Right lobe of liver (tissue), 6 donors: Measurements from ENCODE around the gene MLIP. TPM values are rescaled to one million over a fixed set of nuclear protein-coding genes. Genes with fewer than 3 reads are reported as not detected.

ENCODE experiments used
- ATAC-seq, 4 donors: fragments of 200-7000 bp; cut with Tn5 transposase; one replicate each; pipeline ENCODE4 v1.9.1; 2020; ENCODE audit warnings: mild to moderate bottlenecking in 4 of 4, moderate library complexity in 4 of 4
- DNase-seq, 3 donors: peaks; one replicate each; pipeline ENCODE4 v3.0.0-alpha.2; 2020
- H3K27ac ChIP-seq, 3 donors: fragments of 200-600 bp; one replicate each; pipeline ENCODE4 v1.8.0; 2022
- H3K27me3 ChIP-seq, 2 donors: fragments of 200-600 bp; one replicate each; pipeline ENCODE4 v1.8.0; 2022
- H3K36me3 ChIP-seq, 4 donors: fragments of 200-600 bp; sonication (generic) in 1 of 4; one replicate each; pipeline versions ENCODE4 v1.5.1 to v1.8.0; 2017 to 2022; ENCODE audit warnings: control low read depth in 1 of 4
- H3K4me1 ChIP-seq, 4 donors: fragments of 200-600 bp; sonication (generic) in 1 of 4; one replicate each; pipeline versions ENCODE4 v1.5.1 to v1.8.0; 2017 to 2022; ENCODE audit warnings: control low read depth in 1 of 4
- H3K4me3 ChIP-seq, 3 donors: fragments of 200-600 bp; one replicate each; pipeline ENCODE4 v1.8.0; 2022
- H3K9me3 ChIP-seq, 4 donors: fragments of 200-600 bp; sonication (generic) in 1 of 4; one replicate each; pipeline versions ENCODE4 v1.5.1 to v1.8.0; 2017 to 2022; ENCODE audit warnings: control low read depth in 1 of 4
- POLR2A ChIP-seq: fragments of 450-650 bp; IDR thresholded peaks from one replicate; pipeline ENCODE4 v1.6.1; 2017; ENCODE audit warnings: antibody characterized with exemption, mild to moderate bottlenecking
- WGBS: methylation state at CpG from one replicate; pipeline ENCODE4 v1.1.6; 2018; ENCODE audit warnings: low coverage, low lambda C conversion rate; ENCODE audit not compliant: insufficient coverage; ENCODE audit errors: missing lambda C conversion rate; 5-methylcytosine and 5-hydroxymethylcytosine counted together
- intact Hi-C, 2 donors: fragments of 100-400 bp; cut with DNase I; formaldehyde crosslinking; loops; one replicate each; pipeline versions ENCODE4 v1.11.2 to v1.14.1; 2022
- total RNA-seq, 6 experiments: library from RNA; depleted of rRNA in 2 of 6; stranded (reverse); fragments of >200 nt in 2 of 6; fragmentation: NEBNext Ultra II Directional in 3 of 6; extraction: Animal tissue kit (Norgen Biotek cat#: 25700) in 3 of 6; gene quantifications; one replicate each; pipeline versions ENCODE4 v1.1.0 to v1.2.4, GENCODE V29; 2016 to 2023
- TF ChIP-seq, protein P1 (sequence below), 4 donors: fragments of 200-600 bp in 3 of 4; fragments of 450-650 bp in 1 of 4; IDR thresholded peaks; one replicate each; pipeline versions ENCODE4 v1.5.1 to v1.8.0; 2016 to 2022; ENCODE audit warnings: antibody characterized with exemption in 4 of 4, mild to moderate bottlenecking in 2 of 4
- donor health status: DM: no; HTN: yes; CAD: no.
- donor health status: DM: no; HTN: no; CAD: no.
- donor health status: DM: no; HTN: no; CAD: no.
- donor health status: DM: no; HTN: yes; CAD: no.
- donor health status: DM: no; HTN: yes; CAD: no.

MLIP gene
- total RNA-seq, 6 experiments from 2014 or later: 20.2 to 64.6 (median 24.4) TPM

DNA sequence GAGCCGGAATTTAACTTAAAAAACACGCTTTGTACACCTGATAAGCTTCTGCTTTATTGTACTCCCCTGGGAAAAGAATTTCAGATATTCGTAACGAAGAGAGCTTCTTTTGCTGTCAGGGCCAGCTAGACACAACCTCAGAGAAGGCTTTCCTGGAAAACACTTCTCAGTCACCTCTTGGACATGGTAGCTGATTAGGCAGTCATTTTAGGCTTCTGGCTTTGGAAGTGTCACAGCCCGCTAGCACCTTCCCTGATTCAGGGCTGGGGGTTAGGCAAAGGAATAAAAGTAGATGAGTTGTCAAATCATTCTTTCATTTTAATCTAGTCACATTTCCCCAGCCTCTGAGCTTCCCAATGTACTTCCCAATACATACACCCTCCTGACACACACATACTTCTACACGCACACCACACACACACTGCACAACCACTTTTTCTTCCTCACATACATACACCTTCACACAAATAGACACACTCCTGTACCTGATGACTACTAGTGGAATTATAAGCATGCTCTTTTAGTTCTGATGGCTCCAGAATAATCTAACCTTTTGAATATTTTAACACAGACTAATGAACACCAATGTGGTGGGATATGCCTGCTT, 162.1 kb downstream of the MLIP start:
- intact Hi-C loops: no loop called here
- no peak overlapping the region for H3K27ac ChIP-seq
- no peaks in the 10 kb centered on the region for H3K4me1 ChIP-seq
- no peaks in the 10 kb centered on the region for H3K36me3 ChIP-seq
- H3K27me3 ChIP-seq: no peaks in the 10 kb centered on the region
- no peaks in the 10 kb centered on the region for H3K9me3 ChIP-seq
- TF ChIP-seq, protein P1, sequence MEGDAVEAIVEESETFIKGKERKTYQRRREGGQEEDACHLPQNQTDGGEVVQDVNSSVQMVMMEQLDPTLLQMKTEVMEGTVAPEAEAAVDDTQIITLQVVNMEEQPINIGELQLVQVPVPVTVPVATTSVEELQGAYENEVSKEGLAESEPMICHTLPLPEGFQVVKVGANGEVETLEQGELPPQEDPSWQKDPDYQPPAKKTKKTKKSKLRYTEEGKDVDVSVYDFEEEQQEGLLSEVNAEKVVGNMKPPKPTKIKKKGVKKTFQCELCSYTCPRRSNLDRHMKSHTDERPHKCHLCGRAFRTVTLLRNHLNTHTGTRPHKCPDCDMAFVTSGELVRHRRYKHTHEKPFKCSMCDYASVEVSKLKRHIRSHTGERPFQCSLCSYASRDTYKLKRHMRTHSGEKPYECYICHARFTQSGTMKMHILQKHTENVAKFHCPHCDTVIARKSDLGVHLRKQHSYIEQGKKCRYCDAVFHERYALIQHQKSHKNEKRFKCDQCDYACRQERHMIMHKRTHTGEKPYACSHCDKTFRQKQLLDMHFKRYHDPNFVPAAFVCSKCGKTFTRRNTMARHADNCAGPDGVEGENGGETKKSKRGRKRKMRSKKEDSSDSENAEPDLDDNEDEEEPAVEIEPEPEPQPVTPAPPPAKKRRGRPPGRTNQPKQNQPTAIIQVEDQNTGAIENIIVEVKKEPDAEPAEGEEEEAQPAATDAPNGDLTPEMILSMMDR (IDR thresholded peaks at IDR 0.05): no peak
- TF ChIP-seq POLR2A: no peak
- no peak for ATAC-seq
- H3K4me3 ChIP-seq: no peak overlapping the region
- WGBS: 77% methylated on average over 5 of the region's 6 CpGs
- DNase-seq: no peak

DNA sequence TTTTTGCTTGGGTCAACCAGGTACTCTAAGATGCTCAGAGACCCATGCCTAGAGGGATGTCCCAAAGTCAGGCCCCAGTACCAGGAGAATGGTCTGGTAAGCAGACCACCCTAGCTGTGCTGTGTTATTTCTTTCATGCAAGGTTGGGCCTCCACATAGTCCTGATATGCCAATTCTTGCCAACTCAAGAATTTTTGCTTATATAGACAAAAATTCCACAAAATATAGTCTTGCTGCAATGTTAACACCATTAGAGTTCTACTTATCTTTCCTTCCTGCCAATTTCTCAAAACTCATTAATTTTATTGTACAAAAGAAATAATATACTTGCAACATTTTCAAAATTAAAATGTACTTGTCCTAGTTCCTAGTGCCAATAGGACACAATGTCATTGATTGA, 163.1 kb downstream of the MLIP start:
- H3K4me1 ChIP-seq: no peaks in the 10 kb centered on the region
- no peaks in the 10 kb centered on the region for H3K36me3 ChIP-seq
- H3K27me3 ChIP-seq: no peaks in the 10 kb centered on the region
- TF ChIP-seq, protein P1 (IDR thresholded peaks at IDR 0.05): no peak
- TF ChIP-seq POLR2A: no peak
- no peak for DNase-seq
- no peak overlapping the region for H3K27ac ChIP-seq
- ATAC-seq: no peak
- no peak overlapping the region for H3K4me3 ChIP-seq
- H3K9me3 ChIP-seq: no peaks in the 10 kb centered on the region
- intact Hi-C loops: no loop called here

DNA sequence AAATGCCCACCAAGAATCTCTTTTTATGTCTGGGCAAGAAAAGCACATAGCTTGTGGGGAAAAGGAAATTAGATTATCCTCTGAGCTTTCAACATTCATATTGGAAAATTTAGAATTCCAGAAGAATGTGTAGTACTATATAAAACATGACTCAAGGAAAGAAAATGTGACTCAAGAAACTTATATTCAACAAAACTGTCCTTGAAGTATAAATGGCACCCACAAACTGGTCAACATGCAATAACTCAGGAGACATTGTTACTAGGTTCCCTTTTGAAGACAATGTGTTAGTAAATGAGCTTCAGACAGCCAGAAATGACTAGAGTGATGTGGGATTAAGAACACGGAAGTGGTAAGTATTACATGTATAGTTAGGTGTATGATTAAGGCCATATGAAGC, 170.9 kb downstream of the MLIP start:
- Histone ChIP-seq H3K27me3 (no peaks in the 10 kb centered on the region), H3K9me3 (no peaks in the 10 kb centered on the region), H3K27ac (no peak overlapping the region), H3K4me3 (no peak overlapping the region), H3K4me1 (no peaks in the 10 kb centered on the region), H3K36me3 (no peaks in the 10 kb centered on the region)
- intact Hi-C loops: no loop called here
- DNase-seq: no peak
- whole genome bisulfite sequencing: 92% methylated on average over 1 of the region's 1 CpG
- ATAC-seq: no peak
- TF ChIP-seq POLR2A: no peak
- TF ChIP-seq, protein P1 (IDR thresholded peaks at IDR 0.05): no peak

DNA sequence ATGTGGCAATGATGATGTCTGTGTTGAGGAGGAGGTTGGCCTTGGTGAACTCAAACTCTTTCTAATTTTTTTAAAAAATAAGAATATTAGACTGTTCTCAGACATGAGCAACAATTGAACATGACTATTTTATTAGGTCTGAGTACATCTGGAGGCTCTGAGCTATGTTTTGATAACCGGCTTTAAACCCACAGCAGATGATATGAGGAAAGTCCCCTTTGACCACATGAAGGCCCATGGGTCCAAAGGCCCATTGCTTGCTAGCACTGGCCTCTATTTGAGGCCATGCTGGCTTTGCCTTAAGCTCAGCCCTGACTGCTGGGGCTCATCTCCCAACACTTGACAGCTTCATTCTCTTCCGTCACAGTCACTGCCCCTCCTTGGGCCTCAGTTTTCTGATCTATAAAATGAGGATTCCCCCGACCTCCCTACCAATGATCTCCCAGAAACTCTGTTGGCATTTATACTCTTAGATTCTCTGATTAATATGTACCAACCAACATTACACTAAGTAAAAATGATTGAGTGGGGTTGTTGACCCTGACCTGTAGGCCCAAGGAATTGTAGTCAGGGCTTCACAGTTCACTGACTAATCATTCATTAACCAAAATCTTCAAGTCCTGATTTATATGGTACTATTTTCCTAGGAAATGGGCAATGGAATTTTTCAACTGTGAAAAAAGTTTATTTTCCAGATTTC, 173.1 kb downstream of the MLIP start:
- no peak overlapping the region for H3K4me3 ChIP-seq
- intact Hi-C loops: no loop called here
- TF ChIP-seq, protein P1 (IDR thresholded peaks at IDR 0.05): no peak
- TF ChIP-seq POLR2A: no peak
- DNase-seq (no peak), ATAC-seq (no peak)
- H3K27me3 ChIP-seq: no peaks in the 10 kb centered on the region
- H3K9me3 ChIP-seq: no peaks in the 10 kb centered on the region
- 67% methylated on average over 3 of the region's 3 CpGs for WGBS
- no peaks in the 10 kb centered on the region for H3K4me1 ChIP-seq
- H3K36me3 ChIP-seq: no peaks in the 10 kb centered on the region
- no peak overlapping the region for H3K27ac ChIP-seq
